HepG2 (cell line): ENCODE measurements around the gene CGREF1. TPM values are rescaled to one million over a fixed set of nuclear protein-coding genes. Genes with fewer than 3 reads are reported as not detected.

Experiments
- CEBPB ChIP-seq: IDR thresholded peaks from 2 replicates; pipeline ENCODE4 v1.6.1; 2011; ENCODE audit warnings: low read depth, low read length, improper control_type of control experiment, borderline replicate concordance
- FOXA3 ChIP-seq: IDR thresholded peaks from 2 replicates; pipeline ENCODE4 v1.6.1; 2016; ENCODE audit warnings: missing genetic modification reagents, missing compliant biosample characterization
- MAFG ChIP-seq: sonication (generic); formaldehyde crosslinking; IDR thresholded peaks from 2 replicates; pipeline ENCODE4 v1.5.1; 2020; ENCODE audit warnings: mild to moderate bottlenecking, missing genetic modification reagents
- MTF1 ChIP-seq: sonication (generic); formaldehyde crosslinking; IDR thresholded peaks from 2 replicates; pipeline ENCODE4 v1.5.0; 2020; ENCODE audit warnings: missing genetic modification reagents
- NFYB ChIP-seq: sonication (generic); formaldehyde crosslinking; IDR thresholded peaks from 2 replicates; pipeline ENCODE4 v1.4.0; 2020; ENCODE audit warnings: missing genetic modification reagents
- NR3C1 ChIP-seq: sonication (generic); formaldehyde crosslinking; IDR thresholded peaks from 2 replicates; pipeline ENCODE4 v1.4.0; 2020; ENCODE audit warnings: missing genetic modification reagents
- PAX8 ChIP-seq: sonication (generic); formaldehyde crosslinking; IDR thresholded peaks from 2 replicates; pipeline ENCODE4 v1.8.0; 2022; ENCODE audit warnings: mild to moderate bottlenecking, missing genetic modification reagents, borderline replicate concordance
- PCBP1 ChIP-seq: fragments of 200-400 bp; formaldehyde crosslinking; IDR thresholded peaks from 2 replicates; pipeline ENCODE4 v1.6.1; 2017; ENCODE audit warnings: mild to moderate bottlenecking, low read depth, low read length, borderline replicate concordance
- POLR2G ChIP-seq: fragments of 200-400 bp; formaldehyde crosslinking; IDR thresholded peaks from 2 replicates; pipeline ENCODE4 v1.6.1; 2018; ENCODE audit warnings: mild to moderate bottlenecking, low read depth, low read length, moderate library complexity
- SIN3A ChIP-seq: IDR thresholded peaks from 2 replicates; pipeline ENCODE4 v1.6.1; 2011; ENCODE audit warnings: low read depth, mild to moderate bottlenecking, control low read depth, low read length, borderline replicate concordance
- SP5 ChIP-seq: IDR thresholded peaks from 2 replicates; pipeline ENCODE4 v1.6.1; 2016; ENCODE audit warnings: low read depth, borderline replicate concordance
- TAF15 ChIP-seq: fragments of 200-400 bp; formaldehyde crosslinking; IDR thresholded peaks from one replicate; pipeline ENCODE4 v1.6.1; 2018; ENCODE audit warnings: mild to moderate bottlenecking, low read depth, low read length; ENCODE audit not compliant: poor library complexity, severe bottlenecking
- ZKSCAN5 ChIP-seq: sonication (generic); formaldehyde crosslinking; IDR thresholded peaks from 2 replicates; pipeline ENCODE4 v1.5.1; 2020; ENCODE audit warnings: mild to moderate bottlenecking, missing genetic modification reagents
- ZNF335 ChIP-seq: sonication (generic); formaldehyde crosslinking; IDR thresholded peaks from 2 replicates; pipeline ENCODE4 v1.4.0; 2020; ENCODE audit warnings: missing genetic modification reagents
- ZNF746 ChIP-seq: sonication (generic); formaldehyde crosslinking; IDR thresholded peaks from 2 replicates; pipeline ENCODE4 v1.8.0; 2022; ENCODE audit warnings: mild to moderate bottlenecking, missing genetic modification reagents
- polyA plus RNA-seq, 8 experiments: library from polyadenylated mRNA; depleted of rRNA in 3 of 8; stranded (reverse) in 7 of 8; unstranded in 1 of 8; fragments of >200 nt; fragmentation: Illumina TruSeq in 4 of 8; extraction: Trizol in 4 of 8; gene quantifications; 2 replicates each; pipeline versions ENCODE4 v1.2.1 to v1.2.3, GENCODE V29; 2011 to 2016; ENCODE audit warnings: low read depth in 4 of 8, missing spikeins in 1 of 8, mixed read lengths in 1 of 8; ENCODE audit not compliant: insufficient read depth in 1 of 8
- total RNA-seq, 5 experiments: library from RNA; depleted of rRNA; stranded (reverse); fragments of >200 nt; fragmentation: Illumina TruSeq; extraction: Trizol; gene quantifications; 2 replicates each; pipeline ENCODE4 v1.2.3, GENCODE V29; 2016; ENCODE audit warnings: low read depth in 1 of 5
- TF ChIP-seq, protein P1 (sequence below): sonication (generic); formaldehyde crosslinking; IDR thresholded peaks from 2 replicates; pipeline ENCODE4 v1.5.0; 2020; ENCODE audit warnings: mild to moderate bottlenecking, missing genetic modification reagents, moderate library complexity
- TF ChIP-seq, protein P2 (sequence below): sonication (generic); formaldehyde crosslinking; IDR thresholded peaks from 2 replicates; pipeline ENCODE4 v1.4.0; 2020; ENCODE audit warnings: missing genetic modification reagents
- TF ChIP-seq, protein P3 (sequence below): sonication (generic); formaldehyde crosslinking; IDR thresholded peaks from 2 replicates; pipeline ENCODE4 v1.8.0; 2022; ENCODE audit warnings: missing genetic modification reagents, mild to moderate bottlenecking, inconsistent platforms, borderline replicate concordance
- TF ChIP-seq, protein P4 (sequence below): sonication (generic); formaldehyde crosslinking; IDR thresholded peaks from 2 replicates; pipeline ENCODE4 v1.8.1; 2023; ENCODE audit warnings: mild to moderate bottlenecking, missing genetic modification reagents, borderline replicate concordance

The CGREF1 gene
- total and polyA plus RNA-seq, 2 of the 13 experiments (the other 11 are each of a cell fraction or from before 2014, with no cell fraction given) = 13.9 to 23.4 TPM

DNA sequence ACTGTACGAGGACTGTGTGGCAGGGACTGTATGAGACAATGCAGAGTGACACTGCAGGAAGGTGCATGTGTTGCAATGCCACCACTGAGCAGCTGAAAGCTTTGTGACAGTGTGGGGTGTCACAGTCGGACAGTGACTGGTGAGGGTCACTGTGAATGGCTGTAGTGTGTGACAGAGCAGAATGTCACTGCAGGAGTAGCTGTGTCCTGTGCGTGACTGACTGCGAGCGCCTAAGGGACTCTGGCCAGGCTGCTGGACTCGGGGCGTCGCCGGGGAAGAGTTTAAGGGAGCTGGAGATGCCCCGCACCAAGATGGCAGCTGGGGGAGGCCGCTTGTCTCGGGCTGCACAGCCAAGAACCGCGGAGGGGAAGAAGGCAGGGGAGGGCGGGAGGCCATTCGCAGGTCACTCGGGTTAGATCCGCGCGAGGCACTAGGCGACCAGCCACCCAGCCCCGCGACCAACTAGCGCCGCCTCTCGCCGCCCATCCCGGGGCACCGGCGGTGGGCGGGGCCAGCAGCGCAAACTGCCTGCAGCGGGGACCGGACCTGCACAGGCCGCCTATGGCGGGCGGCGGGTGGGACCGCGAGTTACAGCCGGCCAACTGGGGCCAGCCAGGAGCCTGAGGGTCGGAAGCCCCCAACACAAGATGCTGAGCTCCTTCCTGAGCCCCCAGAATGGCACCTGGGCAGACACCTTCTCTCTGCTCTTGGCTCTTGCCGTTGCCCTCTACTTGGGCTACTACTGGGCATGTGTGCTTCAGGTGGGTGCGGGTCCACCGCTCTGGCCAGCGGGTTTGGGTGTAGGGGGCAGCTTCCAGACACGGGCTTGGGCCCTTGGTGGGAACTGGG, 4.6 kb upstream of the CGREF1 start, which contains the start of gene ABHD1 (continued):
- TF ChIP-seq, protein P1, sequence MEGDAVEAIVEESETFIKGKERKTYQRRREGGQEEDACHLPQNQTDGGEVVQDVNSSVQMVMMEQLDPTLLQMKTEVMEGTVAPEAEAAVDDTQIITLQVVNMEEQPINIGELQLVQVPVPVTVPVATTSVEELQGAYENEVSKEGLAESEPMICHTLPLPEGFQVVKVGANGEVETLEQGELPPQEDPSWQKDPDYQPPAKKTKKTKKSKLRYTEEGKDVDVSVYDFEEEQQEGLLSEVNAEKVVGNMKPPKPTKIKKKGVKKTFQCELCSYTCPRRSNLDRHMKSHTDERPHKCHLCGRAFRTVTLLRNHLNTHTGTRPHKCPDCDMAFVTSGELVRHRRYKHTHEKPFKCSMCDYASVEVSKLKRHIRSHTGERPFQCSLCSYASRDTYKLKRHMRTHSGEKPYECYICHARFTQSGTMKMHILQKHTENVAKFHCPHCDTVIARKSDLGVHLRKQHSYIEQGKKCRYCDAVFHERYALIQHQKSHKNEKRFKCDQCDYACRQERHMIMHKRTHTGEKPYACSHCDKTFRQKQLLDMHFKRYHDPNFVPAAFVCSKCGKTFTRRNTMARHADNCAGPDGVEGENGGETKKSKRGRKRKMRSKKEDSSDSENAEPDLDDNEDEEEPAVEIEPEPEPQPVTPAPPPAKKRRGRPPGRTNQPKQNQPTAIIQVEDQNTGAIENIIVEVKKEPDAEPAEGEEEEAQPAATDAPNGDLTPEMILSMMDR (CRISPR knock-in tag) = peak; percentile 73
- peak; percentile 5; the same call in 1 of the 2 replicates for TF ChIP-seq FOXA3 (CRISPR knock-in tag)
- TF ChIP-seq PCBP1 = 0 out of 2 replicates have a peak, but pooled peaks have one; percentile 38
- 0 out of 2 replicates have a peak, but pooled peaks have one; percentile 40 for TF ChIP-seq ZNF335
- TF ChIP-seq, protein P2, sequence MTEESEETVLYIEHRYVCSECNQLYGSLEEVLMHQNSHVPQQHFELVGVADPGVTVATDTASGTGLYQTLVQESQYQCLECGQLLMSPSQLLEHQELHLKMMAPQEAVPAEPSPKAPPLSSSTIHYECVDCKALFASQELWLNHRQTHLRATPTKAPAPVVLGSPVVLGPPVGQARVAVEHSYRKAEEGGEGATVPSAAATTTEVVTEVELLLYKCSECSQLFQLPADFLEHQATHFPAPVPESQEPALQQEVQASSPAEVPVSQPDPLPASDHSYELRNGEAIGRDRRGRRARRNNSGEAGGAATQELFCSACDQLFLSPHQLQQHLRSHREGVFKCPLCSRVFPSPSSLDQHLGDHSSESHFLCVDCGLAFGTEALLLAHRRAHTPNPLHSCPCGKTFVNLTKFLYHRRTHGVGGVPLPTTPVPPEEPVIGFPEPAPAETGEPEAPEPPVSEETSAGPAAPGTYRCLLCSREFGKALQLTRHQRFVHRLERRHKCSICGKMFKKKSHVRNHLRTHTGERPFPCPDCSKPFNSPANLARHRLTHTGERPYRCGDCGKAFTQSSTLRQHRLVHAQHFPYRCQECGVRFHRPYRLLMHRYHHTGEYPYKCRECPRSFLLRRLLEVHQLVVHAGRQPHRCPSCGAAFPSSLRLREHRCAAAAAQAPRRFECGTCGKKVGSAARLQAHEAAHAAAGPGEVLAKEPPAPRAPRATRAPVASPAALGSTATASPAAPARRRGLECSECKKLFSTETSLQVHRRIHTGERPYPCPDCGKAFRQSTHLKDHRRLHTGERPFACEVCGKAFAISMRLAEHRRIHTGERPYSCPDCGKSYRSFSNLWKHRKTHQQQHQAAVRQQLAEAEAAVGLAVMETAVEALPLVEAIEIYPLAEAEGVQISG = peak; percentile 63
- TF ChIP-seq ZKSCAN5 (CRISPR knock-in tag) = no peak
- no peak for TF ChIP-seq NR3C1 (CRISPR knock-in tag)
- TF ChIP-seq, protein P3, sequence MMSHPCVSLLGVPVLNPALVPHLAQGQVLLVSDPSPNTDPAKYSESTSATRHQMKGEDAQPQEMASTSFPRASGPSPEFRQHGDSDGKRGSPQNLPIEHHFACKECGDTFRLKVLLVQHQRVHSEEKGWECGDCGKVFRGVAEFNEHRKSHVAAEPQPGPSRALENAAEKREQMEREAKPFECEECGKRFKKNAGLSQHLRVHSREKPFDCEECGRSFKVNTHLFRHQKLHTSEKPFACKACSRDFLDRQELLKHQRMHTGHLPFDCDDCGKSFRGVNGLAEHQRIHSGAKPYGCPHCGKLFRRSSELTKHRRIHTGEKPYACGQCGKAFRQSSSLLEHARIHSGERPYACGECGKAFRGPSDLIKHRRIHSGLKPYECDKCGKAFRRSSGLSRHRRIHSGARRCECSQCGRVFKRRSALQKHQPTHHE (CRISPR knock-in tag) = 0 out of 2 replicates have a peak, but pooled peaks have one; percentile 37
- TF ChIP-seq MAFG (CRISPR knock-in tag) = no peak
- TF ChIP-seq SP5 (CRISPR knock-in tag) = peak; percentile 68
- peak; percentile 69 for TF ChIP-seq TAF15
- TF ChIP-seq NFYB (CRISPR knock-in tag) = peak; percentile 44; the same call in 1 of the 2 replicates
- TF ChIP-seq, protein P4, sequence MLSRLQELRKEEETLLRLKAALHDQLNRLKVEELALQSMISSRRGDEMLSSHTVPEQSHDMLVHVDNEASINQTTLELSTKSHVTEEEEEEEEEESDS = no peak
- peak; percentile 97 for TF ChIP-seq CEBPB
- peak; percentile 66; the same call in 1 of the 2 replicates for TF ChIP-seq SIN3A
- no peak; the same call in 1 of the 2 replicates for TF ChIP-seq ZNF746 (CRISPR knock-in tag)
- no peak for TF ChIP-seq MTF1 (CRISPR knock-in tag)
- peak; percentile 92; the same call in 1 of the 2 replicates for TF ChIP-seq PAX8 (CRISPR knock-in tag)
- peak; percentile 78 for TF ChIP-seq POLR2G
